ENCODE data around the gene GSDME.

GRCh38 chr7:24715171-24715570 is 42.1 kb downstream of the GSDME start:
- TF ChIP-seq CTCF (IDR thresholded peaks at IDR 0.05 in 4 of 5, conservative IDR thresholded peaks at IDR 0.05 in 1 of 5) (no peak), POLR2A (IDR thresholded peaks at IDR 0.05) (no peak)
